ENCODE results near the gene EXOC6B.

DNA sequence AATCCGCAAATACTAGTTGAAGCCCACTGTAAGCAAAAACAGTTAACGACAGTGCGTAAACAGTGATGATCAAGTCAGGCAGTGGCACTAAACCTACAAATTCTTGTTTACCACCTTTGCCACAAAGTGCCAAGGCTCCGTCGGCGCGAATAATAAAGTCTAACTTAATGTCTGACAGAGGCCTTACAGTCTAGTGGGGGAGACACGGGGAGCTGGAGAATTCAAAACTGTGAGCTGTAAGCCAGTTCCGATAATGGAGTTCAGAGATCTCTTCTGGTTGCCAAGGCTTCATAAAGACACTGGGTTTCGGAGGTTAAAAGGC, 284 bp upstream of the EXOC6B start:
- TF ChIP-seq CTCF (conservative IDR thresholded peaks at IDR 0.05) = 0 out of 2 replicates have a peak, but pooled peaks have one; percentile 4
- no peak for TF ChIP-seq EZH2 (IDR thresholded peaks at IDR 0.05; ENCODE audit: low read depth)
